Activated T-cell treated with anti-CD3 and anti-CD28 coated beads for 24 hours (primary cell): ENCODE results near the gene MAP4.

ENCODE experiments used
- DNase-seq: peaks from one replicate; pipeline ENCODE4 v3.0.0-alpha.2; 2020; ENCODE audit warnings: low read depth

Gene MAP4

GRCh38 chr3:47964740-47965139 is 51.5 kb downstream of the MAP4 start:
- no peak for DNase-seq

DNA sequence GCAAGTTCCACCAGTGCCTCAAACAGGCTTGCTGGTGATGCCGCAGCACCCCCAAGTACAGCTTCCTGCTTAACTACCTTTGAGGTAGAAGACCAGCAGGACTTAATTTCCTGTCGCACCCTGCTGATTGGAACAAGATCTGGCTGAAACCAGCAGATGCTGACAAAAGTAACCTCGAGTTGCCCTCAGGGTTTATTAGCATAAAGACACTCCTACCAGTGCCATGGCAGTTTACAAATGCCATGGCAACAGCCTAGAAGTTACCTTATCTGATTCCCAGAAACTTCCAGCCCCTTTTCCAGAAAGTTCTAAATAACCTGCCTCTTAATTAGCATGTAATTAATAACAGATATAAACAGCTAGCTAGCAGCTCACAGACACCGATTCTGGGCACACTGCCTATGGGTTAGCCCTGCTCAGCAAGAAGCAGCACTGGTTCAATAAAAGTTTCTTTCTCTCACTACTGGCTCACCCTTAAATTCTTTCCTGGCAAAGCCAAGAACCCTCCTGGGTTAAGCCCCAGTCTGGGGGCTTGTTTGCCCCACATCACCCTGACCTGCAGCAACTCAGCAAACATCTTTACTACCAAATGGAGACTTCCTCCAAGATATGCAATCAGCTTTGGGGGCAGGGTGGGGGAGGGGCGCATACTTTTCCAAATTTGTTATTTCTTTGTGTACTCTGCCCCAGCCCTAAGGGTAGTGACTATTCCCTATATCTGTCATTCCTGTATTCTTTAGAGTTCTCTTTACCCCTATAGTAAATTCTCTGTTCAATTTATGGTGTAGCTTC is 54.2 kb downstream of the MAP4 start:
- no peak for DNase-seq

GRCh38 chr3:47961036-47961435 is 55.2 kb downstream of the MAP4 start:
- DNase-seq: no peak

DNA sequence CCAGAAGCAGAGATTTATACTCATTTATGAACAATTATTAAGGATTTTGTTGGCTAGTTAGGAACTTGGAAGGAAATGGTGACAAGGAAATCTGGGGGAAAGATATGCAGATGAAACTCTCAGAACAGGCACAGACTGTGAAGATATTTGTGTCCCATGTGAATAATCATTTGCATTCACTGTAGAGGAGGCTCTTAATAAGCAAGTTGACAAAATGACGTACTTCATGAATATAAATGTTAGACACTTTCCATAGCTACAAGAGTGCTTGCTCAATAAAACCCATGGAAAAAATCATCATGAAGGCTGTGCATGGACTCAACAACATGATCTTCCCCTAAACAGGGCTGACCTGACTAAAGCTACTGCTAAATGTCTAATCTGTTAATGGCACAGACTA is 59.7 kb downstream of the MAP4 start:
- no peak for DNase-seq

- no peak for DNase-seq
Measured at GRCh38 chr3:47954567-47954966, 61.6 kb downstream of the MAP4 start.

- no peak for DNase-seq
Measured at GRCh38 chr3:47950453-47951169, 65.6 kb downstream of the MAP4 start.

- DNase-seq: no peak
Measured at GRCh38 chr3:47949979-47950378, 66.2 kb downstream of the MAP4 start.

DNA sequence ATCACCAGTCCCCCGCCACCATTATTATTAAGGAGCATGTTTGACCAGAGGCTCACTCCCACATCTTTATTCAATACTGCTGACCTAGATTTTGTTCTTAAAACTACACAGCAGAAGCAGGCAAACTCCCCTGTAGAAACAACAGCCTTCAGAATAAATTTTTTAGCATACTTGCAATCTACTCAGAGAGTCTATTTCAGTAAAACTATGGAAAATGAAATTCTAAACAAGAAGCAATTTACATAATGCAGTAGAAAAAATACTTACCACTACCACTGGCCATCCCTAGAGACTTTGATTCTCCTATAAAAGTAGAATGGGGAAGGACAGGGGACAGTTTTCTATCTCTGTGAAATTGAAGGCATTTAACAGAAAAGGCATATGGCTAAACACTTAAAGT is 76.0 kb downstream of the MAP4 start:
- DNase-seq: no peak

- DNase-seq: no peak
Measured at GRCh38 chr3:47932421-47932820, 83.8 kb downstream of the MAP4 start.

- no peak for DNase-seq
Measured at GRCh38 chr3:47930979-47931378, 85.2 kb downstream of the MAP4 start.

DNA sequence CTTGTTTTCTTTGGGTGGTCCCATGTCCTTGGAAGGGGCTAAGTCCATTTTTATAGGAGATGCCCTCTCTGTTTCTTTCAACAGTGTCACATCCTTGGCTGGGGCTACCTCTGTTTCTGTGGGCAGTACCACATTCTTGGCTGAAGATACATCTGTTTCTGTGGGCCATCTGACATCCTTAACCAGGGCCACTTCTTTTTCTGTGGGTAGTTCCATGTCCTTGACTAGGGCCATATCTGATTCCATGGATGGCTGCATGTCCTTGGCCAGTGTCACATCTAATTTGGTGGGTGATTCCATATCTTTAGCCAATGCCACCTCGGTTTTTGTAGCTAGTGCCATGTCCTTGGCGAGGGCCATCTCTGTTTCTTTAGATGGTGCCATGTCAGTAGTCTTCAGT is 99.5 kb downstream of the MAP4 start:
- DNase-seq: no peak

DNA sequence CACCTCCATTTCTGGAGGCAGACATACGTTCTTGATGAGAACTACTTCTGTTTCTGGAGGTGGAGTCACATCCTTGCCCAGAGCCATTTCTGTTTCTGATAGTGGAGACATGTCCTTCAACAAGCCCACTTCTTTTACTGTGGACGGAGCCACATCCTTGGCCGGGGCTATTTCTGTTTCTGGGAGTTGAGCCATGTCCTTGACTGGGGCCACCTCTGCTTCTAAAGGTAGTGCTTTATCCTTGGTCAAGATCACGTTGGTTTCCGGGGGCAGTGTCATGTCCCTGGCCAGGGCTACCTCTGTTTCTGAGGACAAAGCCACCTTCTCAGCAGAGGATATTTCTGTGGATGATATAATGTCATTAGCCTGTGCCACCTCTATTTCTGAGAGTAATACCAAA is 100.0 kb downstream of the MAP4 start:
- DNase-seq: no peak

DNA sequence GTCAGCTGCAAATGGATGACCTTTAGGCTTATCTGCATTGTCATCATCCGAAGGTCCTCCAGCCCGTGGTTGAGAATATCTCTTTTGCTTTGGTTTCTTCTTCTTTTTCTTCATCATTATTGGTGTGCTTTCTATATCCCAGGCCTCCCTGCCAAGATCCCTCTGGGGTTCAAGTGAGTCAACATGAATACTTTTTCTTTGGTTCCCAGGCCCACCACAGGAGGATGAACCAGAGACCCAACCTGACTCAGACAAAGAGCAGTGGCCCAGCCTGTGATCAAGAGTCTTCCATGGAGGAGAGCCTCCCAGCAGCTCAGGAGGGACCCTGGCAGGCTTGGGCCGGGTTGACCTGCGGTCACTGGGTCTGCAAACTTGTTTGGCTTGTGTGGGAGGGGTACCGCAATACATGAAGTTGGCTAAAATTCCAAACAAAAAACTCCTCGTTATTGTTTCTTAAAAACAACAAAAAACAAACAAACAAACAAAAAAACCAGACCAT is 104.2 kb downstream of the MAP4 start:
- DNase-seq: no peak

GRCh38 chr3:47910777-47911440 is 105.3 kb downstream of the MAP4 start:
- DNase-seq: no peak

DNA sequence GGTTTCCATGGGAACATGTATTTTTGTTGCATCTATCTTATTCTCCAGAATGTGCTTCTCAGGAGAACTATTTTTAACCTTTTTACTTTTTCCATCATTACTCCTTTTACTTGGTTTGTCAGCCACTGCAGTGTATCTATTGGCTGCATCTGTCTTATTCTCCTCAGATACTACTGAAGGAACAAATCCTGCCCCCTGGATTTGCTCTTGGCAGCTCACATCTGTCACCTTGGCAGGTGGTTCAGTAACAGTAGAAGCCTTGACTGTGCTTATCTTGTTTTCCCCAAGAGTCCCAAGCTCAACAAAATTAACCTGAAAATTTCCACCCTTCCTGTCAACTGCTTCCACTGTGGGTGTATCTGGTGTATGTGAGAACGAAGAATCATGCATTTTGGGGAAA is 106.0 kb downstream of the MAP4 start:
- no peak for DNase-seq

DNA sequence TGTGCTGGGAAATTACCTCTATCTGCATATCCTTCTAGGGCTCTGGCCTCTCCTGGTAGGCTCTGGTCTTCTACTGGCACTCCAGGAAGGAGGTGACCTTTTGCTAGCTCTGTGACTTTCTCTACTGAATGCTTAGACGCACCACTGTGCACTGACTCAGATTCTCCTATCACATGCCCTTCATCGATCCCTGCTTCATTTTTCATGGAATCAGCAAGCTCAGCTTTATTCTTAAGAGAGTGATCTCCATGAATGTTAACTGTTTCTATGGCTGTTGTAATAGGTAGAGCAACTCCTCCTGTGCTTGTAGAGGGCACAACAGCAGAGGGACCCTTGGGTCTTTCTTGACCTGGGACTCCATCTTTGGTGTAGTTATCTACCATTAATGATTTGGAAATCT is 106.6 kb downstream of the MAP4 start:
- DNase-seq: no peak

DNA sequence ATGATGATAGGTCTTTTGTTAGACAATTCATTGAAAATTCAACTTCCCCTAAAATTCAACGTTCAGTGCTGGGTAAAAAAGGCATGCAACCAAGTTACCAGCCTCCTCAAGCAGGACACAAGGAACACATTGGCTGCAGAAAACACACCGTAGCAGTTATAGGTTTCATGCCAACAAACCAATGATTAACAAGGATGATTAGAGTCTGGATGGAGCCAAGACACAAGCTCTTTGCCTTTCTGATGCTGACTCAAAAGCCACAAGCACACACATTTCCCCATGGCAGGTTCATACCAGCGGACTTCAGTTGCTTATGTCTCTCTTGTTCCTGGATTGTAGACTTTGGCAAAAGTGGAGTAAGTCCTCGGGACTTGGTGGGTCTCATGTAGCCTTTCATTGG is 107.5 kb downstream of the MAP4 start:
- no peak for DNase-seq

DNA sequence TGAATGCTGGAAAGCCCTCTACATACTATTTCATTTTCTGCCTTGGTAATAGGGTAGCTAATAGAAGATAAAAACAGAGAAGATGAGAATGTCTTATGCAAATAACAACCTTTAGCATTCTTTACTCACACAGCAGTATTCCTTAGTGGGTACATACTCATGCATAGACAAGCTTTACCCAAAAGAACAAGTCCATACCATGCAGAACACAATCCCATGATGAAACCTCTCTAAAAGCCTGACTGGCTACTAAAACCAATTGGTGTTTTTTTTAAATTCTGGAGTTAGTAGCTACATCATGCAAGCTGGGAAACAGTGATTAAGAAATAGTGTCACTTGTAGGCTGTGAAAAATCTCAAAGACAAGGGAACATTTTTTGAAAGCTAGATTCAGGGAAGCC is 108.4 kb downstream of the MAP4 start:
- no peak for DNase-seq

DNA sequence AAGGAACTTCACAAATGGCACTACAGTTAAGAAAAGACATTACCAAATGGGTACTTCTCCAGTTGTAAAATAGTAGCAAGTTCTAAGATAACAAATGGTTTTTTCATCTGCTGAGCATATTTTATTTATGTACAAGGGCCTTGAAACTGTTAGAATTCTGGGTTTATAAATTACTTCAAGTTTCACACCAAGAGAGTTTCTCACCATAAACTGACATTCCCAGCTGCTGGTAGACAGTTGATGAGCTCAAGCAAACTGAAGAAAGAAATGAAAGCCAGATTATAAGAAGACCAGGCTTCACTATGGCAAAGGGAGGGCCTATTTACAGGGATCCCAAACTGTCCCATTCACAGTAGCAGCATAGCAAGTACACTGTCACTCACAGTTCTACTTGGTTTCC is 113.5 kb downstream of the MAP4 start:
- DNase-seq: no peak

DNA sequence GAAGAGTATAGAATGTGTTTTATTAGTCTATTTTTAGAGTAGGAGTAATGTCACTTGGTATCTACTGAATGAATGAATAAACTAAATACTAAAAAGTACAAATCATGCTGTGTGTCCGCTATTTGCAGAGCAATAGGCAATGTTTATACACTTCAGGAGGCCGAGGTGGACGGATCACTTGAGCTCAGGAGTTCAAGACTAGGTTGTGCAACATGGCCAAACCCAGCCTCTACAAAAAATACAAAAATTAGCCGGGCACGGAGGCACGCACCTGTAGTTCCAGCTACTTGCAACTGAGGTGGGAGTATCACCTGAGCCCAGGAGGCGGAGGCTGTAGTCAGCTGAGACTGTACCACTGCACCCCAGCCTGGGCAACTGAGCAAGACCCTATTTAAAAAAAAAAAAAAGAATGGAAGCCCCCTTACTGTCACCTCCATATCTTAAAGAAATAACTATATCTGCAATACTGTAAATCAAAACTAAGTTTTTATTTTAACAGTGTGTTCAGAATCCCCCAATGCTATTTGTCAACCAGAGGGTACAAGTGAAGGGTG is 114.9 kb downstream of the MAP4 start:
- no peak for DNase-seq

DNA sequence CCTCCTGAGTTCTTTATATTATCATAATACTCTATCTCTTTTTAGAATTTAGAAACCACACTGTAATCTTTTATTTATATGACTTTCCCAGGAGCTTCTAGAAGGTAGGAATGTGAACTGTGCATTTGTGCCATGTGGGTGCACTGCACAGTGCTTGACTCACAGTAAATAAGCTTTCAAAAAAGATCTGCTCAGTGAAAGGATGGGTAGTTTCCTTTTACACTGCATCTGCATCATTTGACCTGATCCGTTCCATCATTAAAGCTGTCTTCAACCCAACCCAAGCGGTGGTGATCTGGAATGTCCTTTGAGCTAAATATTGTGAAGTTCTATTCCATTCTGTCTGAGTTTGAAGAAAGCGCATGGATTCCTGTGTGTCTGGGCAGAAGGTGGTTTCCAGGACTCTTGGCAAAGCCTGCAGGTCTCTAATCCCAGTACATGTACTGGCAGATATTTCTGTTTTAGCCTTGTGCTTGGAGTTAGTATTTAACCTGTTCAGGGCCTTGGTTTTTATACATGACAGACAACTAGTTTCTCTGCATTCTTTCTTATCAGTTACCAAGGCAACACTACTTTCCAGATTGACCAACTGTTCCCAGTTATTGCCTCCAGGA is 116.6 kb downstream of the MAP4 start:
- no peak for DNase-seq

DNA sequence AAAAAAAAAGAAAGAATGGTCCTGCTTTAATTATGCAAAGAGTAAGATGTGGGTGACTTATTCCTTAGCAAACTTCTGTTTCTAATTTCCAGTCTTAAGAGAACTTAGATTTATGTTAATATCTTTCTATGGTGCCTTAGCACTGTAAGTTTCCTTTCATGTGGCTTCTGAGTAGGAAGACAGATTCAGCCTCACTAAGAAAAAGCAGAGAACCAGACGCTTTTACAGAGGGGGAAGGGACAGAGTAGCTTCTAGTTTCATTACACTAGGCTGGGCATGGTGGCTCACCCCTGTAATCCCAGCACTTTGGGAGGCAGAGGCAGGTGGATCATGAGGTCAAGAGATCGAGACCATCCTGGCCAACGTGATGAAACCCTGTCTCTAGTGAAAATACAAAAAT is 118.3 kb downstream of the MAP4 start:
- DNase-seq: no peak
